Mucosa of rectum (tissue), 2 donors: ENCODE measurements around the gene ATP9A.

Source experiments
- H3K27ac ChIP-seq, 2 donors: one replicate each; pipeline ENCODE4 v1.7.0; 2013; ENCODE audit warnings: inconsistent platforms in 2 of 2, low read depth in 2 of 2, low read length in 2 of 2
- H3K27me3 ChIP-seq, 2 donors: one replicate each; pipeline ENCODE4 v1.7.0; 2013; ENCODE audit warnings: low read length in 2 of 2; ENCODE audit not compliant: control insufficient read depth in 2 of 2, insufficient read depth in 2 of 2
- H3K36me3 ChIP-seq, 2 donors: one replicate each; pipeline ENCODE4 v1.7.0; 2013; ENCODE audit warnings: low read length in 2 of 2; ENCODE audit not compliant: control insufficient read depth in 2 of 2, insufficient read depth in 2 of 2
- H3K4me1 ChIP-seq, 2 donors: one replicate each; pipeline ENCODE4 v1.7.0; 2013; ENCODE audit warnings: low read length in 2 of 2, mild to moderate bottlenecking in 1 of 2; ENCODE audit not compliant: control insufficient read depth in 2 of 2, insufficient read depth in 2 of 2
- H3K4me3 ChIP-seq, 2 donors: one replicate each; pipeline ENCODE4 v1.7.0; 2013; ENCODE audit warnings: low read length in 2 of 2
- H3K9ac ChIP-seq, 2 donors: one replicate each; pipeline ENCODE4 v1.7.0; 2013; ENCODE audit warnings: low read length in 2 of 2, low read depth in 1 of 2, mild to moderate bottlenecking in 1 of 2
- H3K9me3 ChIP-seq, 2 donors: one replicate each; pipeline ENCODE4 v1.7.0; 2013; ENCODE audit warnings: low read length in 2 of 2; ENCODE audit not compliant: control insufficient read depth in 2 of 2
- donor health status: healthy.
- donor health status: Normal muscosa, but diverticular disease.

Gene ATP9A

GRCh38 chr20:51565298-51566144 lies 202.7 kb downstream of the ATP9A start:
- peaks cover 32 to 35% of the 10 kb centered on the region in 2 donors for H3K27me3 ChIP-seq

GRCh38 chr20:51563486-51564332 lies 204.5 kb downstream of the ATP9A start:
- no peaks in the 10 kb centered on the region for H3K36me3 ChIP-seq
- H3K27me3 ChIP-seq: peaks cover 48 to 50% of the 10 kb centered on the region in 2 donors
- peak overlapping the region in 1 of 2 donors; percentile 14 for H3K4me3 ChIP-seq
- H3K4me1 ChIP-seq: peaks cover 16 to 32% of the 10 kb centered on the region in 2 donors
- peak overlapping the region; percentile 9 to 26 for H3K9ac ChIP-seq
- no peaks in the 10 kb centered on the region for H3K9me3 ChIP-seq
- peak overlapping the region; percentile 77 to 79 for H3K27ac ChIP-seq

More at GRCh38 chr20:51565298-51566144, 202.7 kb downstream of the ATP9A start:
- Histone ChIP-seq H3K27ac (peak overlapping the region in 1 of 2 donors; percentile 49), H3K4me3 (no peak overlapping the region), H3K9ac (peak overlapping the region in 1 of 2 donors; percentile 34), H3K9me3 (no peaks in the 10 kb centered on the region), H3K36me3 (no peaks in the 10 kb centered on the region), H3K4me1 (peaks cover 15 to 29% of the 10 kb centered on the region in 2 donors)

- Histone ChIP-seq H3K9ac (peak overlapping the region; percentile 26 to 67), H3K9me3 (no peaks in the 10 kb centered on the region), H3K27me3 (peaks cover 48 to 50% of the 10 kb centered on the region in 2 donors), H3K4me3 (peak overlapping the region; percentile 59 to 68), H3K4me1 (peaks cover 16 to 32% of the 10 kb centered on the region in 2 donors), H3K27ac (peak overlapping the region; percentile 77 to 79), H3K36me3 (no peaks in the 10 kb centered on the region)
These were observed 205.1 kb downstream of the ATP9A start for GRCh38 chr20:51563174-51563485.

- Histone ChIP-seq H3K27me3 (peaks cover 48 to 50% of the 10 kb centered on the region in 2 donors), H3K4me3 (peak overlapping the region; percentile 59 to 68), H3K27ac (peak overlapping the region; percentile 77 to 79), H3K9me3 (no peaks in the 10 kb centered on the region), H3K4me1 (peaks cover 16 to 32% of the 10 kb centered on the region in 2 donors), H3K36me3 (no peaks in the 10 kb centered on the region), H3K9ac (peak overlapping the region; percentile 67 to 70)
These were observed 205.6 kb downstream of the ATP9A start for GRCh38 chr20:51562332-51563173.

GRCh38 chr20:51562027-51562331 lies 206.2 kb downstream of the ATP9A start:
- H3K36me3 ChIP-seq: no peaks in the 10 kb centered on the region
- H3K9me3 ChIP-seq: no peaks in the 10 kb centered on the region
- peak overlapping the region; percentile 77 to 79 for H3K27ac ChIP-seq
- H3K4me3 ChIP-seq: peak overlapping the region; percentile 59 to 68
- H3K9ac ChIP-seq: peak overlapping the region; percentile 49 to 67
- peaks cover 16 to 32% of the 10 kb centered on the region in 2 donors for H3K4me1 ChIP-seq
- peaks cover 47 to 50% of the 10 kb centered on the region in 2 donors for H3K27me3 ChIP-seq

GRCh38 chr20:51560550-51561307 lies 207.5 kb downstream of the ATP9A start:
- no peaks in the 10 kb centered on the region for H3K9me3 ChIP-seq
- peaks cover 42 to 48% of the 10 kb centered on the region in 2 donors for H3K27me3 ChIP-seq
- peaks cover 16 to 32% of the 10 kb centered on the region in 2 donors for H3K4me1 ChIP-seq
- peak overlapping the region in 1 of 2 donors; percentile 5 for H3K9ac ChIP-seq
- H3K27ac ChIP-seq: peak overlapping the region in 1 of 2 donors; percentile 32
- H3K36me3 ChIP-seq: no peaks in the 10 kb centered on the region
- H3K4me3 ChIP-seq: peak overlapping the region; percentile 4 to 56

GRCh38 chr20:51560042-51560441 lies 208.1 kb downstream of the ATP9A start:
- H3K27me3 ChIP-seq: peaks cover 38 to 48% of the 10 kb centered on the region in 2 donors
- H3K4me1 ChIP-seq: peaks cover 16 to 30% of the 10 kb centered on the region in 2 donors
- no peak overlapping the region for H3K9ac ChIP-seq
- no peaks in the 10 kb centered on the region for H3K36me3 ChIP-seq
- H3K4me3 ChIP-seq: no peak overlapping the region
- no peak overlapping the region for H3K27ac ChIP-seq
- no peaks in the 10 kb centered on the region for H3K9me3 ChIP-seq

- no peak overlapping the region for H3K9ac ChIP-seq
- H3K4me1 ChIP-seq: no peaks in the 10 kb centered on the region
- no peak overlapping the region for H3K4me3 ChIP-seq
- no peaks in the 10 kb centered on the region for H3K36me3 ChIP-seq
- no peak overlapping the region for H3K27ac ChIP-seq
- H3K9me3 ChIP-seq: no peaks in the 10 kb centered on the region
- peaks cover 9% of the 10 kb centered on the region in 2 donors for H3K27me3 ChIP-seq
These were observed 213.5 kb downstream of the ATP9A start for GRCh38 chr20:51554538-51555165.
